Ishikawa (cell line): ENCODE data around the gene URB1.

Source experiments
- CEBPB ChIP-seq: IDR thresholded peaks from 2 replicates; pipeline ENCODE4 v1.6.1; 2012
- CREB1 ChIP-seq: IDR thresholded peaks from 2 replicates; pipeline ENCODE4 v1.6.1; 2012; ENCODE audit warnings: low read depth
- EGR1 ChIP-seq: IDR thresholded peaks from 2 replicates; pipeline ENCODE4 v1.6.1; 2012
- EP300 ChIP-seq: IDR thresholded peaks from 2 replicates; pipeline ENCODE4 v1.6.1; 2012; ENCODE audit warnings: borderline replicate concordance
- FOXM1 ChIP-seq: IDR thresholded peaks from 2 replicates; pipeline ENCODE4 v1.6.1; 2012; ENCODE audit warnings: low read depth, borderline replicate concordance
- MAX ChIP-seq: IDR thresholded peaks from 2 replicates; pipeline ENCODE4 v1.6.1; 2012
- NFIC ChIP-seq: IDR thresholded peaks from 2 replicates; pipeline ENCODE4 v1.6.1; 2012
- RAD21 ChIP-seq: IDR thresholded peaks from 2 replicates; pipeline ENCODE4 v1.6.1; 2012; ENCODE audit warnings: low read depth
- REST ChIP-seq: IDR thresholded peaks from 2 replicates; pipeline ENCODE4 v1.6.1; 2012; ENCODE audit warnings: low read depth, mild to moderate bottlenecking
- TAF1 ChIP-seq: IDR thresholded peaks from 2 replicates; pipeline ENCODE4 v1.6.1; 2012; ENCODE audit warnings: low read depth, mild to moderate bottlenecking
- TCF12 ChIP-seq: IDR thresholded peaks from 2 replicates; pipeline ENCODE4 v1.6.1; 2012; ENCODE audit warnings: low read depth
- TEAD4 ChIP-seq: IDR thresholded peaks from 2 replicates; pipeline ENCODE4 v1.6.1; 2012
- YY1 ChIP-seq: IDR thresholded peaks from 2 replicates; pipeline ENCODE4 v1.6.1; 2012; ENCODE audit warnings: low read depth
- ZBTB7A ChIP-seq: IDR thresholded peaks from 2 replicates; pipeline ENCODE4 v1.6.1; 2012; ENCODE audit warnings: low read depth
- TF ChIP-seq, protein P1 (sequence below): IDR thresholded peaks from 2 replicates; pipeline ENCODE4 v1.6.1; 2012

URB1 gene

GRCh38 chr21:32386195-32386870 is 6.5 kb downstream of the URB1 start:
- no peak for TF ChIP-seq NFIC
- TF ChIP-seq, protein P1, sequence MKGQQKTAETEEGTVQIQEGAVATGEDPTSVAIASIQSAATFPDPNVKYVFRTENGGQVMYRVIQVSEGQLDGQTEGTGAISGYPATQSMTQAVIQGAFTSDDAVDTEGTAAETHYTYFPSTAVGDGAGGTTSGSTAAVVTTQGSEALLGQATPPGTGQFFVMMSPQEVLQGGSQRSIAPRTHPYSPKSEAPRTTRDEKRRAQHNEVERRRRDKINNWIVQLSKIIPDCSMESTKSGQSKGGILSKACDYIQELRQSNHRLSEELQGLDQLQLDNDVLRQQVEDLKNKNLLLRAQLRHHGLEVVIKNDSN = no peak
- no peak for TF ChIP-seq RAD21
- TF ChIP-seq ZBTB7A = no peak
- TF ChIP-seq CEBPB = no peak
- TF ChIP-seq CREB1 = no peak
- no peak for TF ChIP-seq MAX
- TF ChIP-seq TAF1 = no peak
- TF ChIP-seq REST = no peak
- TF ChIP-seq YY1 = no peak
- no peak for TF ChIP-seq FOXM1
- no peak for TF ChIP-seq TEAD4
- no peak for TF ChIP-seq TCF12

GRCh38 chr21:32383812-32384211 is 9.0 kb downstream of the URB1 start:
- TF ChIP-seq RAD21 (no peak), NFIC (no peak), TAF1 (no peak), REST (no peak), CREB1 (no peak), FOXM1 (no peak), TCF12 (no peak), MAX (no peak), ZBTB7A (no peak), EGR1 (no peak), YY1 (no peak), CEBPB (no peak)

DNA sequence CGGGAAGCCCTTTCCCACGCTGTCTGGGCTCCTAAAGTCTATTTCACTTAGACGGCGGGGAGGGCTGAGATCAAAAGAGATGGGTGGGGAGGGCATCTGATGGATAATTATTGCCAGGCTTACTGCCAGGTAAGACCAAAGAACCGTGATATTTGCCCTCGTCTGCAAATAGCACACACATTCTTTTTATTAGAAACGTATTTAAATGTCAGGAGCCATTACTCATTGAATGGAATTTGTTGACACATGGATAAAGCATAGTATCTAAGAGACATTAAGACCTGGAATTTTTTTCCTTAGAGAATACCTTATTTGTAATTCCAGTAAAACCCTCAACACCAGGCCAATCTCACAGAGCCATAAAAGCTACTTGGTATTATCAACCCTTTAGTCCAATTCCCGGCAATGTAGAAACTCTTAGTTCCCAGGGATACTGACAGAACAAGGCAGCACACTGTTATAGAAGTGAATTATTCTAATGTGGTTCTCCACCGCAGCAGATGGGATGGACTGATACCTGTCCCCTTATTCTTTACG is 10.6 kb downstream of the URB1 start:
- TF ChIP-seq REST (no peak), ZBTB7A (no peak), TAF1 (no peak), NFIC (no peak), FOXM1 (no peak), CEBPB (no peak), CREB1 (no peak), TEAD4 (no peak), MAX (no peak), YY1 (no peak), TCF12 (no peak), EGR1 (no peak), EP300 (no peak), RAD21 (no peak)
- TF ChIP-seq, protein P1 = no peak

DNA sequence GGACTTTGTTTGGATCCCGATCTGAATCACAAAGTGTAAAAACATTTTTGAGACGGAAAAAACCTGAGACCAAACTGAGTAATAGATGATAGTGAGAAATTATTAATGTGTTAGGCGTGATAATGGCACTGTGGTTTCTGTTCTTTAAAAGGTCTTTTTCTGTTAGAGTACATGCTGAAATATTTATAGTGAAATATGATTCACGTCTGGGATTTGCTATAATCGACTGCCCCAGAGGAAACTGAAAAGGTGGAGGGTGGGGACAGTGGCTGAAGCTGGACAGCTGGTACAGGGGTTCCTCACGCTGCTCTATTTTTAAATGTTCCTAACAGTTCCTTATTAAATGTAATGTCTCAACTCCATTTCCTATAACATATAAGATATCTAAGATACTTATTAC is 11.2 kb downstream of the URB1 start:
- TF ChIP-seq CREB1 = no peak
- TF ChIP-seq EP300 = no peak
- TF ChIP-seq, protein P1 = no peak
